Ishikawa (cell line): ENCODE data around the gene NAV2.

ENCODE experiments used
- CEBPB ChIP-seq: IDR thresholded peaks from 2 replicates; pipeline ENCODE4 v1.6.1; 2012
- EP300 ChIP-seq: IDR thresholded peaks from 2 replicates; pipeline ENCODE4 v1.6.1; 2012; ENCODE audit warnings: borderline replicate concordance
- REST ChIP-seq: IDR thresholded peaks from 2 replicates; pipeline ENCODE4 v1.6.1; 2012; ENCODE audit warnings: low read depth, mild to moderate bottlenecking

- TF ChIP-seq CEBPB = no peak
- TF ChIP-seq REST = no peak
- TF ChIP-seq EP300 = no peak
These were observed 330.2 kb downstream of the NAV2 start for GRCh38 chr11:20042811-20043341.
